Right lung (tissue), 5 donors: ENCODE data around the gene UBE2J2. TPM values are rescaled to one million over a fixed set of nuclear protein-coding genes. Genes with fewer than 3 reads are reported as not detected.

Source experiments
- DNase-seq, 2 donors: peaks; one replicate each; pipeline ENCODE4 v3.0.0-alpha.2; 2013
- polyA plus RNA-seq, 5 donors: library from polyadenylated mRNA; unstranded; fragments of 120-200 nt; gene quantifications; one replicate each; pipeline versions ENCODE4 v1.2.1 to v1.2.3, GENCODE V29; 2013; ENCODE audit warnings: inconsistent platforms in 1 of 5, low replicate concordance in 1 of 5; ENCODE audit not compliant: insufficient read length in 5 of 5, insufficient read depth in 1 of 5

UBE2J2 gene
- polyA plus RNA-seq, 5 donors = 40.4 to 69.2 (median 49.8) TPM

DNA sequence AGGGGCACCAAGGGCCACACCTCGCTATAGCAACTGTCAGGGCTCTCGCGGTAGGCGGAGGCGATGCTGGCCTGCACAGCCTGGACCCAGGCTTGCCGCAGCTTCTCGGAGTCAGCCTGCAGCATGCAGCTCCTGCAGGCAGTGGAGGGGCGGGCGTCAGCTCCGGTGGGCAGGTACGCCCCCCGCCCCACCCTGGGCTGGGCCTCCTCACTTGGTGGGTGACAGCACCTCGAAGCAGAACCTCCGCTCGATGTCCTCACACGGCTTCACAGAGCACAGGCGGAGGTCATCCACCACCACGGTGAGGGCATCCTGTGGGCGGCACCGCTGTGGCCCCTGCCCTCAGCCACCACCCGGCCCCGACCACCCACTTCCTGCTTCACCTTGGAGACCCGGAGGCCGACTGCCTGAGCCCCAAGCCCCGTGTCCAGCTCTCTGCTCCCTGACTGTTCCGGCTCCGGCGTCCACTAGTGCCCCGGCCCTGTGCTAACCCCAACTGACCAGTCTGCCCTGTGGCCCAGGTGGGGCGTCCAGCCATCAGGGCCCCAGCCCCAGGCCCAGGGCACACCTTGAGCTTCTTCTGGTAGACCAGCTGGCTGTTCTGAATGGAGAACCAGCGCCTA is 24.3 kb upstream of the UBE2J2 start:
- no peak for DNase-seq

DNA sequence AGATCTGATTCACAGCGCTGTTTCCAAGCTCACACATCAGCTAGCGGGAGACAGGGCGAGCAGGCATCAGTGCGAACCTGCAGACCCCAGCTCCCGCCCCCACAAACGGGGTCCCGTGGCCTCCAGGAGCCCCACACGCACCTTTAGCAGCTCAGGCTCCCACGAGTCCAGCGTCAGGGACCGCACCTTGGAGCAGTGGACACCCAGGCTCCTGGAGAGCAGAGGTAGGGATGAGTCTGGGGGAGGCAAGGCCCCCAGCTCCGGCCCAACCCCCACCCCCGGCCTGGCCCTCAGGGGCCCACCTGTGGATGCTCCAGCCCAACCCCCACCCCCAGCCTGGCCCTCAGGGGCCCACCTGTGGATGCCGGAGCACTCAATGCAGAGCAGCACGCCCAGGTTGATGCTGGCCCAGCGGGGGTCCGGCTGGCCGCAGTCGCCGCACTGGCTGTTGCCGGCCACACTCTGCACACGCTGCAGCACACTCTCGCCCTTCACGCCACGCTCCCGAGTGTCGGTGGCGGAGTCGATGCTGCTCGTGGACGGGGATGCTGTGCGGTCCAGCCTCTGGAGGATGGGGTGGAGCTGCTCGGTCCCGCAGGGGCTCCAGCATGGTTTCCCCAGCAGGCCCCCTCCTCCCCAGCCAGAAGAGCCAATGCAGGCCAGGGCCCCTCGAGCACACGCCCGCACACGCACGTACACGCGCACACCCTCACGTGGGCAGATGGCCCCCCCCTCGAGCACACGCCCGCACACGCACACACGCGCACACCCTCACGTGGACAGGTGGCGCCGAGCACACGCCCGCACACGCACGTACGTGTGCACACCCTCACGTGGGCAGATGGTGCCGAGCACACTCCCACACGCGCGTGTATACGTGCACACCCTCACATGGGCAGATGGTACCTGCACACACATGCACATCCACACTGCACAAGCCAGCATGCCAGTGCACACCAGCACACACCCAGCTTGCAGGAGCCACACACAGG is 22.7 kb upstream of the UBE2J2 start:
- no peak for DNase-seq

DNA sequence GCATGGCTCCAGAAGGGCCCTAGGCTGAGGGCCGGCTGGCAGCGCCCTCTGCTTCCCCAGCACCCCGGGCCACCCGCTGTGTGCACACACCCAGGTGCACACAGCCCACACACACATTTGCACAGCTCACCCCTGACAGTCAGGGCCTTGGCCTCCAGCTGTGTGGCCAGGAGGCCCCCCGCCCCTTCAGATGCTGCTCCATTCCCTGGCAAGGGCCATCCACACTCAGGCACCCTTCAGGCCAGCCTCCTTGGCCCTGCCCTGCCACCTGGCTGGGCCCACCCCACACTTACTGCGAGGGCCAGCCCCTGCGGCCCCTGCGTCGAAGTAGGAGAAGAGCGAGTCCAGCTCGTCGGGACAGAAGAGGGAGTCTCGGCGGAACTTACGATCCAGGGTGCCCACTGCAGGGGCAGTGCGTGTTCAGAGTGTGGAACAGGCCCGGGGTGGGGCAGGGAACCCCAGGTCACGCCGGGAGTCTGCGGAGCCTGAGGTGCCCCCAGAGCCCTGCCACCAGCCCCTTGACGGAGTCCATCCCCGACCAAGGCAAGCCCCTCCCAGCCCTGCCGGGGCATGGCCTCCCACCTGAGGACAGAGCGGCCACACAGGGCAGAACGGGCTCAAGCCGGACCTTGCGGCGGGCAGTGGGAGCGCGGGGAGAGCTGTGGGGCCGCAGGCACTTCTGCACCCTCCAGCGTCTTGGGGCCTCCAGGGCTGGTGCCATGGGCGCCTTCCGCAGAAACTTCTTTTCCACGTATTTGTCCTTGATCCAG is 21.7 kb upstream of the UBE2J2 start:
- DNase-seq = no peak

DNA sequence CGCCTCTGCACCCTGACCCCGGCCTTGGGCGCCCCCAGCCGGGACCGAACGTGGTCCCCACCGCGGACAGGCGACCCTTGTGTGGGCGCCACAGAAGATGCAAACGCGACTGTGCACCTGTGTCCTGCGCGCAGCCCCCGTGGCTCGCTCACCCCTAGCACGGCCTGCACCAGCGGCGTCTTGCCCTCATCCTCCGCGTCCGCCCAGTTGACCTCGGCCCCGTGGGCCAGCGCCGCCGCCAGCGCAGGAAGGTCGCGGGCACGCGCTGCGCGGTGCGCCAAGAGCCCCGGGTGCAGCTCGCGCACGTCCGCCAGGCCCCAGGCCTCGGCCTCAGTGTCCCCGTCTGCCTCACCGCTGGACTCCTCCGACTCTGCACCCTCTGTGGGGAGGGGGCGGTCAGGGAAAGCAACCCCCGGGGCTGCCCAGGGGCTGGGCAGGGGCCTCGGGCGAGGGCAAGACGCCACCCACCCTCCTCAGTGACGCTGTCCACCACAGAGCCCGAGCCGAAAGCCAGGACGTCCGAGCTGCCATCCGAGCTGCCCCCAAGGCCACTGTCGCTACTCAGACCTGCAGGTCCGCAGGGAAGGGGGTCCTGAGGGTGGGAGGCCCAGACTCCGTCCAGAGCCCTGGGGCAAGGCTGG is 20.7 kb upstream of the UBE2J2 start:
- DNase-seq = no peak

DNA sequence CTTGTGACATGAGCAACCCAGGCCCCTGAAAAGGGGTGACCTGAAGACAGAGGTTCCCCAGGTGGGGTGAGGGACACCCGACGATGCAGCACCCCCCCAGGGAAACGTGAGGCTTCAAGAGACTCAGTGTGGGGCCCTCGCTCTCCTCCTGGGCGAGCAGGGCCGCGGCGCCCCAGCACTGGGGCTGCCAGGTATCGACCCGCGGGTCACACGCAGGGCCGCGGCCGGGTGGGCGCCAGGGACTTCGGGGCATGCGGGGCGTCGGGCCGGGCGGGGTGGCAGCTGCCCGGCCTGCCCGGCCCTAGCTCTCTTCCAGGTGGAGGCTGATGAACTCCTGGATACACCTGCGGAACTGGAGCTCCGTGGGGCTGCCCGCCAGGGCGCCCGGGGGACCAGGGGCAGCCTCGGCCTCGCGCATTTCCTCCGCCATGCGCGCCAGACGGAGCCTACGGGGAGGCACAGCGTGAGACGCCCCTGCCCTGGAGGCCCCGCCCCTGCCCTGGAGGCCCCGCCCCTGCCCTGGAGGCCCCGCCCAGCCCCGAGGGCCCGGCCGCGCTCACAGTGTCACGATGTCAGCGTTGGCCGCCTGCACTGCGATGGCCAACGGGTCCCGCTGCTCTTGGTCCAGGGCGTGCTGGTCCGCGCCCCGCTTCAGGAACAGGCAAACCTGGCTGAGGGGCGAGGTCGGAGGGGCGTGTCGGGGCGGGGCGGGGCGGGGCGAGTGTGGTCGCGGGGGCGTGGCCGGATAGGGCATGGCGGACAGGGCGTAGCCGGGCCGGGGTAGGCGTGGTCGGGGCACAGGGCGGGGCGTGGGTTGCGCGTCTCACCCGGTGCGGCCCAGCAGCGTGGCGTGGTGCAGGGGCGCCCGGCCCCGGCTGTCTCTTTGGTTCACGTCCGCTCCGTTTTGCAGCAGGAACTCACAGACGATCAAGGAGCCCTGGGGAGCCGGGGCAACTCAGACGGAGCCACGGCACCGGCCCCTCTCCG is 19.9 kb upstream of the UBE2J2 start:
- DNase-seq = no peak

DNA sequence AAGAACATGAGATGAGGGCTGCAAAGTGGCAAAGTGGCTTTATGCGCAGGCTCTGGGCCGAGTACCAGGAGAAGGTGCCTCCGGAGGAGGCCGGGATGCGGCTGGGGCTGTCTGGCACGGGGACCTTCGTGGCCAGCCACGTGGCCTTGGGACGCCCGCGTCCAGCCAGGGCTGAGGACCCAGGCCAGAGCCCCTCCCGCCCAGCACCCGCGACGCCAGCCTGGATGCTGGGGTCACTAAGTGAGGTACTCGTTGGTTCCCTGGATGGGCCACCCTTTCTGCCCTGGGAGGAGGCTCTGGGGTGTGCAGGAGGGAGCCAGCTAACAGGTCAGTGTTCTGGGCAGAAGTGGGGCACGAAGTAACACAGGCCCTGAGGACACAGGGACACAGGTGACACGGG is 19.2 kb upstream of the UBE2J2 start:
- no peak for DNase-seq

DNA sequence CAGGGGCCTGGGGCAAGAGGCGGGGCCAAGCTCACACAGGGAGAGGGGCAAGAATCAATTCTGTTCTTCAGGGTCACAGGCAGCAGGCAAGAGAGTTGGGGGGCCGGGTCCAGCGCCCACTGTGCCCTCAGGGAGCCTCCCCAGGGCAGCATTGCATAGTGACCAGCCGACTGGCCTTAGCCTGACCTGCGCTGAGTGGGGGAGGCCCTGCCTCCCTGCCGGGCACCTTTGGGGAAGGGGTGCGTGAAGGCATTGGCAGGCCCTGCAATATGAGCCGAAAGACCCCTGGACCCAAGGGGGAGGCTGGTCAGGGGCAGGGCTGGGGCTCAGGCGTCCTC is 18.8 kb upstream of the UBE2J2 start:
- no peak for DNase-seq

DNA sequence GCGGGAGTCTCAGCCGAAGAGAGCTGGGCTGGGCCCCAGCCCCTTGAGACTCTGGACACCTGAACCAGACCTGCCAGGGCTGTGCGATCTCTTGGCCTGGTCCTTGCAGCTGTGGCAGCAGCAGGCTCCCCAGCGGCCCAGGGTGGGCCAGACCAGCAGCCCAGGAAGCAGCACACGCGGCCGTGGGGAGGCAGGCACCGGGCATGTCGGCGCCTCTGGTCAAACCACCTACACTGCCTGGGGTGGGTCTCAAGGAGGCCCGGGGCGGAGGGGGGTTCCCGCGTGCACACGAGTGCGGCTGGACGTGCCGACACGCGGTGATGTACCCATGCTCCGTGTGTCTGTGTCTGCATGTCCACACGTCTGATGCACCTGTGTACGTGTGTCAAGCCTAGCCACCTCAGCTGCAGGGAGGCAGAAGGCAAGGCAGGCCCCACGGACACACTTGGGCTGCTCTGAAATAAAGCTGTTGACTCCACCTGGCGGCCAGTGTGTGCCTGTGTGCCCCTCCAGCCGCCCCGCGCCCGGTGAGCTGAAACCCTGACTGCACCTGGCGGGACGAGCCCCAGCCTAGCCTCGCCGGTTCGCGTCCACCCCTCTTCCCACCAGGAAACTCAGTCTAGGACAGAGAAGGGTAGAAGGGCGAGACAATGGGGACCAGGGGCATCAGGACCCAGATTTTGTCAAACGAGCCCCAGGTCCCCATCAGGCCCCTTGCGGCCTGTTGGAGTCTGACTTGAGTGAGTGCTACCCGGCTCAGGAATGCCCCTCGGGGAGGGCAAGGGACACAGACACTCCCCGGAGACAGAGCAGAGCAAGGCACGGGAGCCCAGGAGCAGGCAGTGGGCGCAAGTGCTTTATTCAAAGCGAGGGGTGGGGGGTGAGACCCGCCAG is 18.1 kb upstream of the UBE2J2 start:
- no peak for DNase-seq

DNA sequence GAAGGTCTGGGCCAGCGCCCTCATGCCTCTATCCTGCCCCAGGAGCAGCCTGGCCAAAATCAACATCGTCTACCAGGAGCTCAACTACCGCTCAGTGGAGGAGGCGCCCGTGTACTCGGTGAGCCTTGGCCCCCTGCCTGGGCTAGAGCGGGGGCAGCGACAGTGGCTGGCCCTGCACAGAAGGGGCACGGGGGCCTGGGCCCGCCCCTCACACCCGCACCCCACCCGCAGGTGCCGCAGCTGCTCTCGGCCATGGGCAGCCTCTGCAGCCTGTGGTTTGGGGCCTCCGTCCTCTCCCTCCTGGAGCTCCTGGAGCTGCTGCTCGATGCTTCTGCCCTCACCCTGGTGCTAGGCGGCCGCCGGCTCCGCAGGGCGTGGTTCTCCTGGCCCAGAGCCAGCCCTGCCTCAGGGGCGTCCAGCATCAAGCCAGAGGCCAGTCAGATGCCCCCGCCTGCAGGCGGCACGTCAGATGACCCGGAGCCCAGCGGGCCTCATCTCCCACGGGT is 17.4 kb upstream of the UBE2J2 start:
- DNase-seq = no peak

DNA sequence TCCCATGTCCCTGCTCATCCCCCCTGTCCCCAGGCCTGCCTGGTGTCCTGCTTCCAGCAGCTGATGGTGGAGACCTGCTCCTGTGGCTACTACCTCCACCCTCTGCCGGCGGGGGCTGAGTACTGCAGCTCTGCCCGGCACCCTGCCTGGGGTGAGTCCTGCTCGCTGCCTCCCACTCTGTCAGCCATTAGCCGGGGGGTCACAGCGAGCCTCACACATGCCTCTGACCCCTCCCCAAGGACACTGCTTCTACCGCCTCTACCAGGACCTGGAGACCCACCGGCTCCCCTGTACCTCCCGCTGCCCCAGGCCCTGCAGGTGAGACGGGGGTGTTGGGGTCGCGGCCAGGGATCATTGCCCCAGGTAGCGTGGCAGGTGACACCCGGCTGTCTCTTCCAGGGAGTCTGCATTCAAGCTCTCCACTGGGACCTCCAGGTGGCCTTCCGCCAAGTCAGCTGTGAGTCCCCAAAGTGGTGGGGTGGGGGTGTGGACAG is 16.6 kb upstream of the UBE2J2 start:
- DNase-seq = no peak

DNA sequence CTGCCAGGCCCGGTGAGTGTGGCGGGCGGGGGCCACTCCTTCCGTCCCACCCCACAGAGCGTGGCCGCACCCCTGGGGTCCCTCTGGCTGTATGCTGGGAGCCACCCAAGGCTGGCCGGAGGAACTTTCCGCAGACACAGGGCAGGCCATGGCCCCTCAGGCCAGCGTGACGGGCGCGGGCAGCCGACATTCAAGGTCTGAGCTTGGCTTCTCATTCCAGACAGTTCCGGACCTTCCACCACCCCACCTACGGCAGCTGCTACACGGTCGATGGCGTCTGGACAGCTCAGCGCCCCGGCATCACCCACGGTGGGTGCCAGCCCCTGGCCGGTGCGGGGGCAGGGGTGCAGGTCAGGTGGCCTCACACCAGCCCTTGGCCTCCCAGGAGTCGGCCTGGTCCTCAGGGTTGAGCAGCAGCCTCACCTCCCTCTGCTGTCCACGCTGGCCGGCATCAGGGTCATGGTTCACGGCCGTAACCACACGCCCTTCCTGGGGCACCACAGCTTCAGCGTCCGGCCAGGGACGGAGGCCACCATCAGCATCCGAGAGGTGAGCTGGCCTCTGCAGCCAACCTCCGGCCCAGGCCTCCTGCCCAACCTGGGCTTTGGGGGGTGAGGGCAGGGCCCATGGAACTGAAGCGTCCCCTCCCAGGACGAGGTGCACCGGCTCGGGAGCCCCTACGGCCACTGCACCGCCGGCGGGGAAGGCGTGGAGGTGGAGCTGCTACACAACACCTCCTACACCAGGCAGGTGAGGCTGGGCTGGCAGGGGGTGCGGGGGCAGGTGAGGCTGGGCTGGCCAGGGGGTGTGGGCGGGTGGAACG is 13.8 kb upstream of the UBE2J2 start:
- DNase-seq = no peak

DNA sequence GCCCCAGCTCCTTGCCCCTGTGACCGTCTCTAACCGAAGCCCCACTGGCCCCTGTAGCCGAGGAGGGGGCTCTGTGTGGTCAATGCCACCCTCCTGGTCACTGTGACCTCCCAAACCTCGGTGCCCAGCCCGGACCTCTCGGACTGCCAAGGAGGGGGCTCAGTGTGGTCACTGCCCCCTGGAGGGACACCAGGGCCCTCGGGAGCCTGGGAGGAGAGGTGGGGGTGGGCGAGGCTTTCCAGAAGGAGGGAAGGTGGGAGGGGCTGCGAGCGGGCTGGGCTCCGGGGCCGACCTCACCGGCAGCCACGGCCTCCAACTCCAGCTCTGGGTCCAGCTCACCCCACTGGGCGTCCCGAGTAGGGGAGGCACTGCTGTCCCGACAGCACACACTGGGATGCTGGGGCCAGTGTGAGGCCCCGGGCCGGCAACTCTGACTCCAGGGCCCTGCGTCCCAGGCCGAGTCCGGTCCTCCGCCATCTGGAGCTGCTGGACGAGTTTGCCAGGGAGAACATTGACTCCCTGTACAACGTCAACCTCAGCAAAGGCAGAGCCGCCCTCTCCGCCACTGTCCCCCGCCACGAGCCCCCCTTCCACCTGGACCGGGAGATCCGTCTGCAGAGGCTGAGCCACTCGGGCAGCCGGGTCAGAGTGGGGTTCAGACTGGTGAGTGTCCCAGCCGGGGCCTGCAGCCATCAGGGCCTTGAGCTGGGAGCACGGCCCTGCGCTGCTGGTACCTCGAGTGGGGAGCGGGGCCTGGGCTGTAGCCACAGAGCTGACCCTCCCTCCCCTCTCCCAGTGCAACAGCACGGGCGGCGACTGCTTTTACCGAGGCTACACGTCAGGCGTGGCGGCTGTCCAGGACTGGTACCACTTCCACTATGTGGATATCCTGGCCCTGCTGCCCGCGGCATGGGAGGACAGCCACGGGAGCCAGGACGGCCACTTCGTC is 12.9 kb upstream of the UBE2J2 start:
- no peak for DNase-seq

DNA sequence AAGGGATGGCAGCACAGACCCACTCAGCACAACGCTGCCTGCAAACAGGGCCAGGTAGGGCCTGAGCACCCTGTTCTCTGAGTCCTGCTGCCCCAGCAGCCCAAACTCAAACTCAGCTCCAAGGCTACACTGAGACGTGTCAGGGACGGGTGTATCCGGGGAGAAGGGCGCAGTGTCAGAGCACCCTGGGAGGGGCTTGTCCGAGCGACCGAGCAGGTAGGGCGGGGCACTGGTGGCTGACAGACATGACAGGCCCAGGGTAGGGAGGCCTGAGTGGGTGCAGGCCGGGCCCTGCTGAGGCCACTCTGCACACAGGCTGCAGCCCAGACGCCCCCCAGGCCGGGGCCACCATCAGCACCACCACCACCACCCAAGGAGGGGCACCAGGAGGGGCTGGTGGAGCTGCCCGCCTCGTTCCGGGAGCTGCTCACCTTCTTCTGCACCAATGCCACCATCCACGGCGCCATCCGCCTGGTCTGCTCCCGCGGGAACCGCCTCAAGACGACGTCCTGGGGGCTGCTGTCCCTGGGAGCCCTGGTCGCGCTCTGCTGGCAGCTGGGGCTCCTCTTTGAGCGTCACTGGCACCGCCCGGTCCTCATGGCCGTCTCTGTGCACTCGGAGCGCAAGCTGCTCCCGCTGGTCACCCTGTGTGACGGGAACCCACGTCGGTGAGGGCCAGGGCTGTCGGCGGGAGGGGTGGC is 12.1 kb upstream of the UBE2J2 start:
- DNase-seq = no peak

DNA sequence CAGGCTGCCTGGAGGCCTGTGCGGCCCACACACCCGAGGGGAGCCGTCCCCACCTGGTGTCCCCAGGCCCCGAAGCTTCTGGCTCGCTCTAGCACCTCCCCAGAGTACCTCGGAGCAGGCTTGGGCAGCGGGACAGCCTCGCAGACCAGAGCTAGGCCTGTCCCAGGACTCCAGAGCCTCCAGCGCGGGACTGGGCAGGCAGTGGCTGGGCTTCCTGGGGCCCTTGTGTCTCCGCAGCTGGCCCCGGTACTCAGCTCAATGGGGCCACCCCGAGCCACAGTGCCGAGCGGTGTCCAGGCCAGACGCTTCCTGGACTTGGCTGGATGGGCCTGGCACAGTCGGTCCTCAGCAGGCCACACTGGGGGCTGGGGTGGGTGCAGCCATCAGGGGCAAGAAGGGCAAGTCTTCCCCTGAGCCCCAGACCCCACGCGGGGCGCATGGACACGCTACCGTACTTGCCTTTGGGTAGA is 11.5 kb upstream of the UBE2J2 start:
- no peak for DNase-seq

DNA sequence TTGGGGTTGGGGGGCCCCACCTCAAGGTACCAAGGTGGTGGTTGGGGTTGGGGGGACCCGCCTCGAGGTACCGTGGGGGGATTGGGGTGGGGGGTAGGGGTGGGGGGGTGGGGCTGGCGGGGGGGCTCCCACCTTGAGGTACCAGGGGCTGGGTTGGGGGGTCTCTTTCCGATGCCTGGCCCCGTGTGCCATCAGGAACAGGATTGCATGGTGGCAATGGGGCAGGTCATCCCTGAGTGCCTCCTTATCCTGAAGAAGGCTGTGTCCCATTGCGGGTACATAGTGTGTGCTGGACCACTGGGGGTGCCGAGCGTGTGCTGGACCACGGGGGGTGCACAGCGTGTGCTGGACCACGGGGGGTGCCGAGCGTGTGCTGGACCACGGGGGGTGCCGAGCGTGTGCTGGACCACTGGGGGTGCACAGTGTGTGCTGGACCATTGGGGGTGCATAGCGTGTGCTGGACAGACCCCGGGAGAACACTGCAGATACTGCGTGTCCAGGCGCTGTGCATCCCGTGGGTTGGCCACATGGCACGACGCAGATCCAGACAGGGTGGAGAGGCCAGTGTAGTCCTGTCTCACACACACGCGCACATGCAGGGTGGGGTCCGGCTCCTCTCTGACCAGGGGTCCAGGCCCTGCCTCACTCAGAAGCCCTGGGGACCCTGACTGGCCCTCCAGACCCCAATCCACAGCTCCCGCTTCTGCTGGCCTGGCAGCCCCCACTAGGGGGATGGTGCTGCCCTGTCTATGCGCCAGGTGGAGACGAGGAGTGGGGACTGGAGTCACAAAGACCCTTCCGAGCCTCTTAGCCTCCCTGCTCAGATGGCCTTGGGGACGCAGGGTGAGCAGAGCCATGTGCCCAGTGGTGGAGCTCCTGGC is 10.8 kb upstream of the UBE2J2 start:
- no peak for DNase-seq
